Smooth muscle cell (in vitro differentiated cells): Measurements from ENCODE around the gene WASF3. TPM values are rescaled to one million over a fixed set of nuclear protein-coding genes. Genes with fewer than 3 reads are reported as not detected.
A peak's percentile ranks its signal among the peaks of the same experiment; 100 is the strongest.

Source experiments
- DNase-seq: peaks from one replicate; lab custom pipeline; 2025; ENCODE audit not compliant: unreplicated experiment; lab: John Stamatoyannopoulos, UW
- H2AFZ ChIP-seq: fragments of 200-600 bp; sonication (generic); 2 replicates; pipeline ENCODE4 v1.6.0; 2016; ENCODE audit warnings: antibody characterized with exemption, low read depth, mild to moderate bottlenecking
- H3F3A ChIP-seq: fragments of 200-600 bp; sonication (generic); 2 replicates; pipeline ENCODE4 v1.6.0; 2017; ENCODE audit warnings: antibody characterized with exemption, low read depth
- H3K27ac ChIP-seq: fragments of 200-600 bp; sonication (generic); 2 replicates; pipeline ENCODE4 v1.5.1; 2016; ENCODE audit warnings: low read depth, mild to moderate bottlenecking
- H3K27me3 ChIP-seq: fragments of 200-600 bp; sonication (generic); 2 replicates; pipeline ENCODE4 v1.6.1; 2016; ENCODE audit warnings: low read depth, mild to moderate bottlenecking
- H3K36me3 ChIP-seq: fragments of 200-600 bp; sonication (generic); 2 replicates; pipeline ENCODE4 v1.5.1; 2016; ENCODE audit warnings: low read depth
- H3K4me1 ChIP-seq: fragments of 200-600 bp; sonication (generic); 2 replicates; pipeline ENCODE4 v1.5.1; 2016; ENCODE audit warnings: low read depth
- H3K4me2 ChIP-seq: fragments of 200-600 bp; sonication (generic); 2 replicates; pipeline ENCODE4 v1.6.0; 2016; ENCODE audit warnings: mild to moderate bottlenecking
- H3K4me3 ChIP-seq: fragments of 200-600 bp; sonication (generic); 2 replicates; pipeline ENCODE4 v1.5.1; 2016; ENCODE audit warnings: mild to moderate bottlenecking
- H3K79me2 ChIP-seq: fragments of 200-600 bp; sonication (generic); 2 replicates; pipeline ENCODE4 v1.6.0; 2016; ENCODE audit warnings: low read depth, mild to moderate bottlenecking
- H3K9ac ChIP-seq: fragments of 200-600 bp; sonication (generic); 2 replicates; pipeline ENCODE4 v1.6.0; 2016; ENCODE audit warnings: low read depth
- H3K9me3 ChIP-seq: fragments of 200-600 bp; sonication (generic); replicated peaks from 2 replicates; pipeline ENCODE4 v1.5.1; 2016; ENCODE audit warnings: low read depth
- H4K20me1 ChIP-seq: fragments of 200-600 bp; sonication (generic); 2 replicates; pipeline ENCODE4 v1.6.0; 2016; ENCODE audit warnings: low read depth
- CTCF ChIP-seq: fragments of 200-600 bp; sonication (generic); IDR thresholded peaks from 2 replicates; pipeline ENCODE4 v1.5.1; 2017; ENCODE audit warnings: borderline replicate concordance, mild to moderate bottlenecking, antibody characterized with exemption; ENCODE audit not compliant: insufficient read depth, poor library complexity, severe bottlenecking
- WGBS: methylation state at CpG from one replicate; pipeline ENCODE4 v1.1.7; 2016; ENCODE audit warnings: low lambda C conversion rate; 5-methylcytosine and 5-hydroxymethylcytosine counted together
- polyA plus RNA-seq: library from polyadenylated mRNA; unstranded; fragments of >200 nt; fragmentation: Nextera tagmentation; extraction: Ambion mirVana; gene quantifications from 2 replicates; pipeline ENCODE4 v1.2.1, GENCODE V29; 2016
- total RNA-seq: library from RNA; depleted of rRNA; stranded (reverse); fragments of >200 nt; gene quantifications from 2 replicates; pipeline ENCODE4 v1.2.3, GENCODE V29; 2014

Gene WASF3
- total and polyA plus RNA-seq, 2 experiments from 2014 or later = 4.0 to 5.8 TPM

GRCh38 chr13:26698392-26699196 is 141.1 kb downstream of the WASF3 start:
- Histone ChIP-seq H2AFZ (no peak overlapping the region), H3F3A (no peaks in the 10 kb centered on the region), H3K4me3 (peak overlapping the region; percentile 32), H3K4me1 (no peaks in the 10 kb centered on the region), H3K9me3 (no peaks in the 10 kb centered on the region), H3K9ac (no peak overlapping the region), H3K36me3 (no peaks in the 10 kb centered on the region), H3K79me2 (no peaks in the 10 kb centered on the region), H3K27me3 (no peaks in the 10 kb centered on the region), H3K4me2 (peak overlapping the region; percentile 75), H4K20me1 (no peaks in the 10 kb centered on the region), H3K27ac (no peak overlapping the region)
- WGBS = 30% methylated on average over 29 of the region's 29 CpGs
- TF ChIP-seq CTCF = peak; percentile 98
- peak; percentile 67 for DNase-seq

- H3K9ac ChIP-seq = no peak overlapping the region
- DNase-seq = no peak
- H3K36me3 ChIP-seq = no peaks in the 10 kb centered on the region
- H4K20me1 ChIP-seq = no peaks in the 10 kb centered on the region
- WGBS = 95% methylated on average over 2 of the region's 2 CpGs
- H2AFZ ChIP-seq = no peak overlapping the region
- H3K4me1 ChIP-seq = no peaks in the 10 kb centered on the region
- no peaks in the 10 kb centered on the region for H3K27me3 ChIP-seq
- no peak for TF ChIP-seq CTCF
- no peaks in the 10 kb centered on the region for H3F3A ChIP-seq
- no peak overlapping the region for H3K4me2 ChIP-seq
- no peak overlapping the region for H3K4me3 ChIP-seq
- no peaks in the 10 kb centered on the region for H3K9me3 ChIP-seq
- no peaks in the 10 kb centered on the region for H3K79me2 ChIP-seq
- H3K27ac ChIP-seq = no peak overlapping the region
Measured at GRCh38 chr13:26699197-26699490, 141.7 kb downstream of the WASF3 start.

GRCh38 chr13:26705536-26705935 is 148.1 kb downstream of the WASF3 start:
- Histone ChIP-seq H3K9ac (no peak overlapping the region), H3K27ac (no peak overlapping the region), H3K36me3 (no peaks in the 10 kb centered on the region), H3K27me3 (peaks cover 16% of the 10 kb centered on the region), H3F3A (no peaks in the 10 kb centered on the region), H3K9me3 (no peaks in the 10 kb centered on the region), H4K20me1 (no peaks in the 10 kb centered on the region), H3K4me3 (no peak overlapping the region), H2AFZ (no peak overlapping the region), H3K79me2 (no peaks in the 10 kb centered on the region), H3K4me2 (no peak overlapping the region), H3K4me1 (no peaks in the 10 kb centered on the region)
- DNase-seq = no peak
- no peak for TF ChIP-seq CTCF
- WGBS = 91% methylated on average over 4 of the region's 4 CpGs

- WGBS = 56% methylated on average over 7 of the region's 7 CpGs
- Histone ChIP-seq H3K79me2 (no peaks in the 10 kb centered on the region), H2AFZ (no peak overlapping the region), H3K9me3 (no peaks in the 10 kb centered on the region), H3K4me2 (no peak overlapping the region), H3K9ac (no peak overlapping the region), H3F3A (no peaks in the 10 kb centered on the region), H3K27ac (no peak overlapping the region), H3K36me3 (no peaks in the 10 kb centered on the region), H3K27me3 (peaks cover 21% of the 10 kb centered on the region), H4K20me1 (no peaks in the 10 kb centered on the region), H3K4me1 (no peaks in the 10 kb centered on the region), H3K4me3 (no peak overlapping the region)
- no peak for TF ChIP-seq CTCF
- DNase-seq = no peak
Measured at GRCh38 chr13:26706381-26706780, 148.9 kb downstream of the WASF3 start.
